Activated CD4-positive, alpha-beta T cell treated with anti-CD3 and anti-CD28 coated beads, Interleukin-10, Interleukin-2, amounts not matched to agents 100 ng/mL and 50 ng/mL, durations not matched to agents 16 hours and 8 hours (primary cell): ENCODE measurements around the gene NAPEPLD.
"Not testable (repeated sequence)": the region's sequence is repeated elsewhere in the genome, so short reads cannot be mapped to it uniquely, and the experiment has no call there.

Experiments used
- DNase-seq: peaks from one replicate; pipeline ENCODE4 v3.0.0-alpha.2; 2020

NAPEPLD gene

DNA sequence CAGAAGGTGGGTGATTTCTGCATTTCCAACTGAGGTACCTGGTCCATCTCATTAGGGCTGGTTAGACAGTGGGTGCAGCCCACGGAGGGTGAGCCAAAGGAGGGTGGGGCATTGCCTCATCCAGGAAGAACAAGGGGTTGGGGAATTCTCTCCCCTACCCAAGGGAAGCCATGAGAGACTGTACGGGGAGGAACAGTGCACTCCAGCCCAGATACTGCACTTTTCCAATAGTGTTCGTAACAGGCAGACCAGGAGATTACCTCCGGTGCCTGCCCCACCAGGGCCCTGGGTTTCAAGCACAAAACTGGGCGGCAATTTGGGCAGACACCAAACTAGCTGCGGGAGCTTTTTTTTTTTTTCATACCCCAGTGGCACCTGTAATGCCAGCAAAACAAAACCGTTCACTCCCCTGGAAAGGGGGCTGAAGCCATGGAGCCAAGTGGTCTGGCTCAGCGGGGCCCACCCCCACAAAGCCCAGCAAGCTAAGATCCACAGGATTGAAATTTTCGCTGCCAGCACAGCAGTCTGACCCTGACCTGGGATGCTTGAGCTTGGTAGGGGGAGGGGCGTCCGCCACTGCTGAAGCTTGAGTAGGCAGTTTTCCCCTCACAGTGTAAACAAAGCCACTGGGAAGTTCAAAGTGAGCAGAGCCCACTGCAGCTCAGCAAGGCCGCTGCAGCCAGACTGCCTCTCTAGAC is 42.7 kb downstream of the NAPEPLD start:
- DNase-seq, result no peak

DNA sequence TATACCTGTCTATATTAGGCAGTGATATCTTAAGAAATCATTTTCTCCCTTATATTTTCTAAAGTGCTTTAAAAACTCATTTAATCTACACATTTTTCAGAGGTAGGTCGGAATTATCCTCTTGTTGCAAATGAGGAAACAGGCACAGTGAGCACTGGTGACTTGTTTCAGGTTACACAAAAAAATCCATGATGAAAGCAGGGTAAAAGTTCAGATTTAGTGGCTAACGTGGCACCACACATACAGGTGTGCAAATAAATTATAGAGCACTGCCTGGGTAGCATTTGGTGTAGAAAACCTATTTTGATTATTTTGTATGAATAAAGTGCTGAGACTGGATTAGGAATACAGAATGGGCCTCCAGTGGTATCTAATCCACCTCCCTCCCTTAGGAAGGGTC is 47.4 kb downstream of the NAPEPLD start:
- DNase-seq, result no peak

DNA sequence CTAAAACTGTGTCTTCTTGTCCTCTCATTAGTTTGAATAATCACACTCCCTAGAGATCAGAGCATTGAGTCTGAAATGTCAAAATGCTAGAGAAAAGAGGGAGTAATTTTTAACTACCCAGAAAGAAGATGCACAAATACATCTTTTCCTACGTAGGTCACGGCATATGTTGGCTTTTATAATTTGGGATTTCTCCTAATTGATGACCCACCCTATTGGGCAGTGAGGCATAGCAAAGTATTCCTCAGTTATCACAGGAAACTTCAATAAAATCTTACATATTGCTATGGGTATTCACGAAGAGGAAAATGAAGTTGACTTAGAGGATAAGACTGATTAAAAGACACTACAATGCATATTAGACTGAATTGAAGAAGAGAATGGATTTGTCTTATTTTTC is 48.6 kb downstream of the NAPEPLD start:
- DNase-seq, result no peak

DNA sequence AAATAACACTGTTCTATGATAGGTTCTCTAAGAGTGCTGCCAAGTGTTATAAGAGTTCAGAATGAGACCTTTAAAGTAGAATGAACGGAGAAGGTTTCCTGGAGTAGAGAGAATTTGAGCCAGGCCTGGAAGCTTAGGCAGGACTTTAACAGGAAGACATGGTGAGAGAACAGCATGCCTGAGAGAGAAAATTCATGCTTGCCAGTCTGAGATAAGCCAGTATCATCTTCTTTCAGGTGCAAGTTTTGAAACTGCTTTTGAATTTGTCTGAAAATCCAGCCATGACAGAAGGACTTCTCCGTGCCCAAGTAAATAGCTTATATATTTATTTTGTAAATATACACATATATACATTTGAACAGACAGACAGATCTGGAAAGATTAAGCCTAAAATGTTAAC is 51.9 kb downstream of the NAPEPLD start:
- no peak for DNase-seq

DNA sequence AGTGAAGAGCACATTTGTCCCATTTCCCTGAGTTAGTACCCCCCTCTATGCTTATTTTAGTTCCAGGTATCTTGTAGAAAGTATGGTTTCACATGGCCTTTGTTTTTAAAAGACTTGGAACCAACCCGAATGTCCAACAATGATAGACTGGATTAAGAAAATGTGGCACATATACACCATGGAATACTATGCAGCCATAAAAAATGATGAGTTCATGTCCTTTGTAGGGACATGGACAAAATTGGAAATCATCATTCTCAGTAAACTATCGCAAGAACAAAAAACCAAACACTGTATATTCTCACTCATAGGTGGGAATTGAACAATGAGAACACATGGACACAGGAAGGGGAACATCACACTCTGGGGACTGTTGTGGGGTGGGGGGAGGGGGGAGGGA is 53.3 kb downstream of the NAPEPLD start:
- DNase-seq, result not testable (repeated sequence)

DNA sequence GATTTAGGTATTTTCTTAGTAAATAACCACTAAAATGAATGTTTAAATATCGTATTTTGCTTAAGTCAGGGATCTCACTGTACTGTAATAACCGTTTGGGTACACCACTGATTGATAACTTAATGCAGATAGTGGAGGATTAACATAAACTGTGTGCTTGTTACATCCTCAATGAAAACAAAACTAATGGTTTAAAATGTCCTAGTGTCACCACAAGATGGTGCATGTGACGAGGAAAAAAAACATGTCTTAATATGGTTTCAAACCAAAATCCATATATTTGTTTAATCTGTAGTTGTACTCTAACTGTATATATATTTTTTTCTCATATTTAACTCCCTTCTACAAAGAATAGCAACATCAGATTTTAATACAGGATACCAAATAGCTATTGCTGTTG is 54.8 kb downstream of the NAPEPLD start:
- DNase-seq, result no peak

DNA sequence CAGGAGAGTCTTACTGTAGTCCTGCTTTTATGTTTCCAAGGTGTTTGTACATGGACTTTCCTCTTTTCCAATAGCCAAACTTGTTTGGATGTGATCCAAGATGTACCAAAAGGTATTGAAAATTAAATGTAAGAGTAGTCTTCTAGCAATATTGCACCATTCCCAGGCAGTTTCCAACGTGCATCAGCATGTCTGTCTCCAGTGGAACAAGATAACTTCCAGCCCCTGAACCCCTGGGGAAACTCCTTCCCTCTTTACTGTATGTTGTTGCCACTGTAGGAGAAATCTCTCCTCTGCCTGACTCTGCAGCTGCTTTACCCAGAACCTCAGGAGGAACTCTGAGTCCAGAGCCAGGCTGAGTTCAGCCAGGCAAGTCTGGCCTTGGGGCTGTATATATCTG is 55.5 kb downstream of the NAPEPLD start:
- DNase-seq, result no peak

DNA sequence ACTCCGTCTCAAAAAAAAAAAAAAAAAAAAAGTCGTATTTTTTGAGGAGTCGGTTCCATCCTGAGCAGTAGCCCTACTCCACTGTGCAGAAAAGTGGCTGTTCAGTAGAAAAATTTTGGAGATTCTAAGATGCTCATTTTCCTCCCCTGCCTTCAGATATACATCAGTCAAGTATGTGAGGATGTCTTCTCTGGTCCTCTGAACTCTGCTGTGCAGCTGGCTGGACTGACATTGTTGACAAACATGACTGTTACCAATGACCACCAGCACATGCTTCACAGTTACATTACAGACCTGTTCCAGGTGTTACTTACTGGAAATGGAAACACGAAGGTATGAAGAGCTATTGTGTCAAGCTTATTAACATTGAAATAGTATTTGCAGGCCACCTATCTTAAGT is 56.6 kb downstream of the NAPEPLD start:
- not testable (repeated sequence) for DNase-seq

DNA sequence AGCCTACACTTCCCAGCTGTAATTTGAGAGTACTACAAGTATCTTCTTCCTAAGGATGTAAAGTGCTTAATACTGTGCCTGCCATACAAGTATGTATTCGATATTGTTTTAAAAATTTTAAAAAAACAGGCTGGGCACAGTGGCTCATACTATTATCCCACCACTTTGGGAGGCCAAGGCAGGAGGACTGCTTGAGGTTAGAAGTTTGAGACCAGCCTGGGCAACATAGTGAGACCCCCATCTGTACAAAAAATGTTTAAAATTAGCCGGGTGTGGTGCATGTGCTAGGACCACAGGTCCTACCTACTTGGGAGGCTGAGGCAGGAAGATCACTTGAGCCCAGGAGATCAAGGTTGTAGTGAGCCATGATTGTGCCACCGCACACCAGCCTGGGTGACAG is 65.7 kb downstream of the NAPEPLD start:
- no peak for DNase-seq

DNA sequence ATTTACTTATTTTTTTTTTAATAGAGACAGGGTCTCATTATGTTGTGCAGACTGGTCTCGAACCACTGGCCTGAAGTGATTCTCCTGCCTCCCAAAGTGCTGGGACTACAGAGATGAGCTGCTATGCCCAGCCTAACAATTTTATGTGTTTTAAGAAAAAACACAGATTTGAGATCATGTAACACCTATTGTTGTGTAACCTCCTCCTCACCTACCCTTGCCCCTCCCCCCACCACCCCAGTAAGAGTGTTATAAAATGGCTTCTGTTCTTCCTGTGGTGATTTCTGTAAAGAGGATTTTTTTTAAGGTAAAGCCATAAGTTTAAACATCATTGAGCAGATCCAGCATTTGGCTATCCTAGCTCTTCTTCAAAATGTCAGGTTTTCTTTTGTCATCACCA is 66.4 kb downstream of the NAPEPLD start:
- no peak for DNase-seq

DNA sequence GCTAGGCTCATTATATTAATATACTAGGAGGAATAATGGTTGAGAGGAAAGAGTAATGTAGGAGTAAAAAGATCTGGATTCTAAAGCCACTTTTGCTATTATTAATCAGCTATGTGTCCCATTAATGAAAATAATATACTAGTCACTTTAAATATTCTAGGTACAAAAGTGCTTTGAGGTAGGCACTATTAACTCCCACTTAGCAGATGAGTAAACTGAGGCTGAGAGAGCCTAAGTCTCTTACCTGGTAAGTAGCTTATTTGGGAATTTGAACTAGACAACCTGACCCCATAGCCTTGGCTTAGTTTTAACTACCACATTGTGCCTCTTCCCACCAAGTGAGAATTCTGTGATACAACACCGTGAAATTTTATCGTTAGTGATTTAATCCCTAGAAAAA is 68.0 kb downstream of the NAPEPLD start:
- DNase-seq, result no peak

DNA sequence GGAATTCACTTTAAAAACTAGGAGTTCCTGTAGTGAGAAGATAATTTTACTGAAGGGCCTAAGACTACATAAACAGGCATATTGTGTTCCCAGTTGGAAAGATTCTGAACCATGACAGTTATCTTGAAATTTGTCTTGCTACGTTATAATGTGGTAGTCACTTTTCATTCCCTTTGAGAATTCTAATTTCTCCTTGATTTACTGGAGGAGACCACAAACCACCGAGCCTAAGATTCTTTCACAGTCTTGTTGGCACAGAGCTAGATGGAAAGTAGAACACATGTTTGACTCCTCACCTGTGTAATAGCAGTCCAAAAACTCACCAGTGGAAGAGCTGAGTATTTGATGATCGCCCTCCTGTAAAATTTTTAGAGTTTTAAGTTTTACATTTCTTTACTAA is 69.1 kb downstream of the NAPEPLD start:
- DNase-seq, result no peak

DNA sequence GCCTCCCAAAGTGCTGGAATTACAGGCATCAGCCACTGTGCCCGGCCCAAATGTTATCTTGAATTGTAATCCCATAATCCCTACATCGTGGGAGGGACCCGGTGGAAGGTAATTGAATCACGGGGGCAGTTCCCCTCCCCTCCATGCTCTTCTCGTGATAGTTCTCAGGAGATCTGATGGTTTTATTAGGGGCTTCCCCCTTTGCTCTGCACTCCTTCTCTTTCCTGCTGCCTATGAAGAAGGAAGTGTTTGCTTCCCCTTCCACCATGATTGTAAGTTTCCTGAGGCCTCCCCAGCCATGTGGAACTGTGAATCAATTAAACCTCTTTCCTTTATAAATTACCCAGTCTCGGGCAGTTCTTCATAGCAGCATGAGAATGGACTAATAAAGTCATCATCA is 70.7 kb downstream of the NAPEPLD start:
- DNase-seq, result not testable (repeated sequence)

DNA sequence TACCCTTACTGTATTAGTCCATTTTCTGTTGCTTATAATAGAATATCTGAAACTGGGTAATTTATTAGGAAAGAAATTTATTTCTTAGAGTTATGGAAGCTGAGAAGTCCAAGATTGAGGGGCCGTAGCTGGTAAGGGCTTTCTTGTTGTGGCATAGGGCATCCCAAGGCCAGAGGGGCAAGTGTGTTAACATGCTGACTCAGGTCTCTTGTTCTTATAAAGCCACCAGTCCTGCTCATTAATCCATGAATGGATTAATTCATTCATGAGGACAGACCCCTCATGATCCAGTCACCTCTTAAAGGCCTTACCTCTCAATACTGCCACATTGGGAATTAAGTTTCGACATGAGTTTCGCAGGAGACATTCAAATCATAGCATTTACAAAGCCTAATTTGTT is 71.6 kb downstream of the NAPEPLD start:
- DNase-seq, result no peak

DNA sequence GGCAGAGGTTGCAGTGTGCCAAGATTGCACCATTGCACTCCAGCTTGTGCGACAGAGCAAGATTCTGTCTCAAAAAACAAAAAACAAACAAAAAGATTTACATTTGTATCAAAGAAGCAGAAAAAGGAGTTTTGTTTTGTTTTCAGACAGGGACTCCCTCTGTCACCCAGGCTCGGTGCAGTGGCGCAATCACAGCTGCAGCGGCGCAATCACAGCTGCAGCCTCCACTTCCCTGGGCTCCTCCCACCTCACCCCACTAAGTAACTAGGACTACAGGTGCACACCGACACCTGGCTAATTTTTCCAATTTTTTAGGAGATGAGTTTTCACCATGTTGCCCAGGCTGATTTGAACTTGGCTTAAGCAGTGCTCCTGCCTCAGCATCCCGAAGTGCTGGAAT is 72.1 kb downstream of the NAPEPLD start:
- no peak for DNase-seq

DNA sequence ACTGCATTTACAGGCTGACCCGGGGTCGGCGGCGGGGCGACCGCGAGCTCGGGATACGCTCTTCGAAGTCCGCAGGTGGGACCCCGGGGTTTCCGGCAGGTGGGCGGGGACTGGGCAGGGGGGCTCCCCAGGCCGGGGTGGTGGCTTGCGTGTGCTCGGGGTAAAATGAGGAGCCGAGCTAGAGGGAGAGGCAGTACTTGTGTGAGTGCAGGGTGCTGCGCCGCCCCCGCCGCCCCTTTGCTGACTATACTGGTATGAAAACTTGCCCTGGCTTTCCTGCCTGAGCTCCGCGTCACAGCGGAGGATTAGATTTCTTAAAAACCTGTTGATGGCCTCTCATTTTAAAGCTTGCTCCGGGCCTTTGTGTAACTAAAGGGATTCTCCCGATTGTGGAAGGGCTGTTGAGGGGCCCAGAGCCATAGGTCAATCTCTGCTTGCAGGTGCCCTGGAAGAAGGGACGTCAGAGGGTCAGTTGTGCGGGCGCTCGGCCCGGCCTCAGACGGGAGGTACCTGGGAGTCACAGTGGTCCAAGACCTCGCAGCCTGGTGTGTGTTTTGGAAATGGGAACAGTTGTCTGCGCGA is 73.5 kb downstream of the NAPEPLD start:
- peak; percentile 66 for DNase-seq

DNA sequence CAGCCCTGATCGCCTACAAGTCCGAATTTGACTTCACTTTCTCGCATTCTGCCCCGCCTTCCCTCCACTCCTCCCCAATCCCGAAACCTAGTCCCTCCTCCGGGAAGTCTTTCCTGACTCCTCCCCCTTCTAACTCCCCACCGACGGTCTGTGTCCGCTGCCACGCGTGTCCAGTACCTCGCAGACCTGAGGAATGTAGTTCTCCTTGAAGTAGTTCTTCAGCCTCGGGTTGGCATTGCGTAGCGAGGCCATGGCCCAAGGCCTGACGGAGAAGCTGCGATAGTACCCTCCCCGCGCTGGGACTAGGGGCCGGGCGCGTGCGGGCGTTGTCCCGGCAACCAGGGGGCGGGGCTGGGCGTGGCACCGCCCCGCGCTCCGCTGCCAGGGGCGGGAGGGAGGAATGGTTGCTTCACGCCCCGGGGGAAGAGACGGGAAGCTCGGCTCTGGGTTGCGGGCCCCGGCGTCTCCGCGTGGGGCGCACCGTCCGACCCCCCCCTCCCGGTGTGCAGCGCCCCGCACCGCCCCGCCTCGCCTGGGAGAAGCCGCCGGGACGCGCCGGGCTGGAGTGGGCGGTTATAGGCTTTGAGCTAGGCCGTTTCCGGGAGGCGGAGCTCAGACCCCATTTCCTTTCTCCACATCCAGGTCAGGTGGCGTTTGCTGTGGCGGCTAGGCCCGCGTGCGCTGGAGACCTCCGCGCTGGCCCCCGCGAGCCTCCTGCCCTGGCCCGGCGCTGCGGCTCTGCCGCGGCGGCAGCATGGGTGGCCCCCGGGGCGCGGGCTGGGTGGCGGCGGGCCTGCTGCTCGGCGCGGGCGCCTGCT is 74.2 kb downstream of the NAPEPLD start, which contains the start of the genes ARMC10 and FBXL13:
ARMC10 (plus strand) TSS at position 622 of the 818 bp plus-strand sequence; CDS start at position 755, 133 bp downstream.
FBXL13 (minus strand) TSS at position 278 of the 818 bp plus-strand sequence.
- DNase-seq, result peak; percentile 91

DNA sequence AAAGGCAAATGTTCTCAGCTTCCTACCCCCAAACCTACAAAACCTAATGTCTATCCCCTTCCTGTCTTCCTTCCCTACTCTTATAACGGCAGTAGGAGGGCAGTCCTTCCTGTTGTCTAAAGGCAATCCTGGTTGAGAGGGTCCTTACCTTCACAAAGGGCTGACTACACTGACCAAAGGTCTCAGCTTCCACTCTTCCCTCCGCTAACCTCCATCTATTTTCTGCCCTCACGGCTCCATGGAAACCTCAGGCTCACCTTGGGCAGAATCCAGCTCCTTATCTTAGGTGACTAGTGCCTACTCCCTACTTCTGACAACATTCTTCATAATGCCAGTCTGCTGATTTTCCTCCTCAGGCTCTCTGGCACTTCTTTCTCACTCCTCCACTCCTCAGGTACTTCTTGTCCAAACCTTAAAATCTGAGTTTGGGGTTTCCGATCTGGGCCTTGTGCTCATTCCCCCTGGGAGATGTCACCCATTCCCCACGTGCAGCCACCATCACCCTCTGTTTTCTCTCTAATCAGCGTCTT is 74.8 kb downstream of the NAPEPLD start:
- no peak for DNase-seq

DNA sequence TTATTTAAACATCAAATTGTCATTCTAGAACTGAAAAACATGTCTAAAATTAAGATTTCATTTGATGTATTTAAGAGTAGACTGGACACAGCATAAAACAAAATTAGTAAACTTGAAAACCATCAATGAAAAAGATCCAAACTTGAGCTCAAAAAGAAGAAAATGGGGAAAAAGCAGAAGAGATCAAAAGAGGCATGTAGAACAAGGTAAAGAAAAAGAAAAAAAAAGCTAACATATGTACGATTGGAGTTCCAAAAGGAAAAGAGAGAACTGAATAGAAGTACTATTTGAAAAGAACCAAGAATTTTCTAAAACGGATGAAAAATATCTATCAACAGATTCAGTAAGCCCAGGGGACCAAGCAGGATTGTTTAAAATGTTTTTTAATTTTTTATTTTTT is 77.9 kb downstream of the NAPEPLD start:
- no peak for DNase-seq

DNA sequence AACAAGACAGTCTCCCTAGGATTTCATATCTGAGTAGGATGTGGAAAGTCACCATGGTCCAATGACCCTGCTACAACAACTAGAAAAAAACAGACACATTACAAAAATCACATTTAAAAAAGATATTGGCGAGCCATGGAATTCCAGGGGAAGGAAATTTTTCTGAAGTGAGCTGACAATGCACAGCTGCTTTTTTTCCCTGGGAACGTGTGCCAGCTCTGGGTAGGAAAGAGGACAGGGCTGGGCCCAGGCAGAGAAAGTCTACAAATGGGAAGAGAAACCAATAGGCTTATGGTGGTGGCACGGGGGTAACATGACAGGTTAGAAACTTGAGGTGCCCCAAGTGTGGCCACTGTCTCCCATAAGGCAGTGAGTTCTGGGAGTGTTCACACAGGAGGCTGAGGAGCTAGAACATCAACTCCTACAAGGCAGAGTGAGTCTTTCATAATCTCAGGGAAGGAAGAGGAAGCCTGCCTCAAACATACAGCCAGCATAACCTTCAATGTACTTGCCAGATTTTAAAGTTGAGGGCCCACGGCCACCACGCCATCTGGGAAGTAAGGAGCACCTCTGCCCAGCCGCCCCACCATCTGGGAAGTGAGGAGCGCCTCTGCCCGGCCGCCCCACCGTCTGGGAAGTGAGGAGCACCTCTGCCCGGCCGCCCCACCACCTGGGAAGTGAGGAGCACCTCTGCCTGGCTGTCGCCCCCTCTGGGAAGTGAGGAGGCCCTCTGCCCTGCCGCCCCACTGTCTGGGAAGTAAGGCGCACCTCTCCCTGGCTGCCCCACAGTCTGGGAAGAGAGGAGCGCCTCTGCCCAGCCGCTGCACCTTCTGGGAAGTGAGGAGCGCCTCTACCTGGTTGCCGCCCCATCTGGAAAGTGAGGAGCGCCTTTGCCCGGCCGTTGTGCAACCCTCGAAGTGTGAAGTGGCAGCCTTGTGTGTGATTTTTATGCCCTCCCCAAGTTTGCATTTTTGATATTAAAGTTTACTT is 80.2 kb downstream of the NAPEPLD start:
- no peak for DNase-seq

DNA sequence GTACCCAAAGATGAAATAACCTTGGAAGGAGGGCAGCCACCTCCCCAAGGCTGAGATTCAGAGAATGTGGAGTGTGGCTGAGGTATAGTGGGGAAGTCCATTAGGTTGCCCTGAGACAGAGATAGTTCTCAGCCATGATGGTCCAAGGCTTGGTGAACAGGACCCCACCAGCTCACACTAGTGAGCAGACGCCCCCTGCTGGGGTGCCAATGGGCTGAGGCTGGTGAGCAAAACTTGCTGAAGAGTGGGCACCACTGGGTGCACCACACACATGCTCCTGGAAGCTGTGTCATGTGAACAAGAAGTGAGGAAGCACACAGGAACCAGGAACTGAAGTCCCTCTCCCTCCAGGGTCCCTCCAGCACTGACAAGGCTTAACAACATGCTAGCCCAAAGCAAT is 83.2 kb downstream of the NAPEPLD start:
- peak; percentile 53 for DNase-seq

DNA sequence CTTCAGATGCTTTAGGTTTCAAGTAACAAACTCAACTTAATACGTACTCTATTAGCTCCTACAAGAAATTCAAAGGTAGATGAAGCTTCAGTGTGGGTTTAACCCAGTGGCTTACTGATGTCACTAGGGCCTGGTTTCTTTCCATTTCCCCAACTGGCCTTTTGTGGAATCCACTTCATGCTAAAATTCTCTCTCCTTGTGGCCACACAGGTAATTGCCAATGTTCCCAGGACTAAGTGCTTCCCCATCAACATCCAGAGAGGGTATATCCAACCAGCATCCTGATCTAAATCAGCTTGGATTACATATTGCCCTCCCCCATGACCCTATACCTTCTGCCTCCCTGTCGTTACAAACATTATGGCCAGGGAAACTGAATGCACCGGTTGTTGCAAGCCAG is 85.0 kb downstream of the NAPEPLD start:
- no peak for DNase-seq
